ENCODE results near the gene MED20.

MED20 gene

DNA sequence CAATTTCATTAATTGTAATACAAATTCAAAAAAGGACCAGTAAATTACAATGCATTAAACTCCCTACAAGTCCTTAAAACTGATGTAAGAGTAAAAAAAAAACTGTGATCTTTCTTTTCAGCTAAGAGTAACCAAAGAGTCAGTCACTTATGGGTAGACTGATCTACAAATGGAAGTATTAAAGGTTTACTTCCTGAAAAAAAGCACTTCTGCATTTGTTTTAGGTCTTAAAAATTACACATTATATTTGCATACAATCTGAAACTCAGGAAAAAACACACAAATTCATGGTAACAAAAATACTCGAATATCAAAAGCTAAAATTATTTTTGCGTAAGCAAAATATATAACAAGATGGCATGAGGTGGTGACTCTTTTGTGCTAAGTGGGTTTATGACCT lies 49.2 kb downstream of the MED20 start:
- H3K27me3 ChIP-seq (ENCODE audit: insufficient read depth, low read length): no peaks in the 10 kb centered on the region
- no peaks in the 10 kb centered on the region for H3K79me2 ChIP-seq (ENCODE audit: insufficient read depth, low read length)
- no peak overlapping the region for H3K9ac ChIP-seq (ENCODE audit: low read length)
- no peaks in the 10 kb centered on the region for H4K20me1 ChIP-seq (ENCODE audit: insufficient read depth, low read length)
- no peak overlapping the region for H3K4me2 ChIP-seq (ENCODE audit: low read length)
- H2AFZ ChIP-seq (ENCODE audit: low read length): no peak overlapping the region
- peaks cover 8% of the 10 kb centered on the region for H3K4me1 ChIP-seq (ENCODE audit: insufficient read depth, low read length, severe bottlenecking)
- H3K4me3 ChIP-seq (ENCODE audit: low read depth, low read length, poor library complexity, severe bottlenecking): no peak overlapping the region
- H3K36me3 ChIP-seq (ENCODE audit: insufficient read depth, low read length): peaks cover 40% of the 10 kb centered on the region
- H3K9me2 ChIP-seq (ENCODE audit: low read depth, low read length): no peaks in the 10 kb centered on the region
- H3K27ac ChIP-seq (ENCODE audit: low read depth, low read length, poor library complexity, severe bottlenecking): no peak overlapping the region
- no peaks in the 10 kb centered on the region for H3F3A ChIP-seq (ENCODE audit: insufficient read depth, low read length)
- no peaks in the 10 kb centered on the region for H3K9me3 ChIP-seq (ENCODE audit: low read length)
- TF ChIP-seq EZH2 (IDR thresholded peaks at IDR 0.05; ENCODE audit: borderline replicate concordance, low read length): no peak
- TF ChIP-seq, protein P1, sequence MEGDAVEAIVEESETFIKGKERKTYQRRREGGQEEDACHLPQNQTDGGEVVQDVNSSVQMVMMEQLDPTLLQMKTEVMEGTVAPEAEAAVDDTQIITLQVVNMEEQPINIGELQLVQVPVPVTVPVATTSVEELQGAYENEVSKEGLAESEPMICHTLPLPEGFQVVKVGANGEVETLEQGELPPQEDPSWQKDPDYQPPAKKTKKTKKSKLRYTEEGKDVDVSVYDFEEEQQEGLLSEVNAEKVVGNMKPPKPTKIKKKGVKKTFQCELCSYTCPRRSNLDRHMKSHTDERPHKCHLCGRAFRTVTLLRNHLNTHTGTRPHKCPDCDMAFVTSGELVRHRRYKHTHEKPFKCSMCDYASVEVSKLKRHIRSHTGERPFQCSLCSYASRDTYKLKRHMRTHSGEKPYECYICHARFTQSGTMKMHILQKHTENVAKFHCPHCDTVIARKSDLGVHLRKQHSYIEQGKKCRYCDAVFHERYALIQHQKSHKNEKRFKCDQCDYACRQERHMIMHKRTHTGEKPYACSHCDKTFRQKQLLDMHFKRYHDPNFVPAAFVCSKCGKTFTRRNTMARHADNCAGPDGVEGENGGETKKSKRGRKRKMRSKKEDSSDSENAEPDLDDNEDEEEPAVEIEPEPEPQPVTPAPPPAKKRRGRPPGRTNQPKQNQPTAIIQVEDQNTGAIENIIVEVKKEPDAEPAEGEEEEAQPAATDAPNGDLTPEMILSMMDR (IDR thresholded peaks at IDR 0.05; ENCODE audit: low read length): no peak

DNA sequence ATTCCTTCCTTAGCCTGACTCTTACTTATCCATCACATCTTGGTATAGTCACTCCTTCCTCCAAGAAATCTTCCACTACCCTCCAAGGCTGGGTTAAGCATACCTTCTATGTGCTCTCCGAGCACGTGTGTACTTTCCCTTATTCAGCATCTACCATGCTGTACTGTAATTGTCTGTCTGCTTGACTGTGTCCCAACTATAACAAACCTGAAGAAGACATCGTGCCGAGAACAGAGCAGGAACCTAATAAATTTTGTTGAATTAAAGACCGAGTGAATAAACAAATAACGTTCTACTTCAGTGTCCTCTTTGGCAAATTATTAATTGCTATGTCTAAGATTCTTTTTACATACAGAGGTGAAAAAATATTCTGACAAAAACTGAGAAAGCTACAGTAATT lies 61.6 kb downstream of the MED20 start:
- no peaks in the 10 kb centered on the region for H3K79me2 ChIP-seq (ENCODE audit: insufficient read depth, low read length)
- H4K20me1 ChIP-seq (ENCODE audit: insufficient read depth, low read length): no peaks in the 10 kb centered on the region
- no peaks in the 10 kb centered on the region for H3K9me3 ChIP-seq (ENCODE audit: low read length)
- H3K4me2 ChIP-seq (ENCODE audit: low read length): no peak overlapping the region
- no peak overlapping the region for H3K9ac ChIP-seq (ENCODE audit: low read length)
- no peaks in the 10 kb centered on the region for H3K9me2 ChIP-seq (ENCODE audit: low read depth, low read length)
- TF ChIP-seq, protein P1 (IDR thresholded peaks at IDR 0.05; ENCODE audit: low read length): no peak
- no peak for TF ChIP-seq EZH2 (IDR thresholded peaks at IDR 0.05; ENCODE audit: borderline replicate concordance, low read length)
- H3K4me1 ChIP-seq (ENCODE audit: insufficient read depth, low read length, severe bottlenecking): no peaks in the 10 kb centered on the region
- no peak overlapping the region for H3K4me3 ChIP-seq (ENCODE audit: low read depth, low read length, poor library complexity, severe bottlenecking)
- H3K27ac ChIP-seq (ENCODE audit: low read depth, low read length, poor library complexity, severe bottlenecking): no peak overlapping the region
- no peaks in the 10 kb centered on the region for H3F3A ChIP-seq (ENCODE audit: insufficient read depth, low read length)
- no peak overlapping the region for H2AFZ ChIP-seq (ENCODE audit: low read length)
- H3K36me3 ChIP-seq (ENCODE audit: insufficient read depth, low read length): no peaks in the 10 kb centered on the region
- no peaks in the 10 kb centered on the region for H3K27me3 ChIP-seq (ENCODE audit: insufficient read depth, low read length)

DNA sequence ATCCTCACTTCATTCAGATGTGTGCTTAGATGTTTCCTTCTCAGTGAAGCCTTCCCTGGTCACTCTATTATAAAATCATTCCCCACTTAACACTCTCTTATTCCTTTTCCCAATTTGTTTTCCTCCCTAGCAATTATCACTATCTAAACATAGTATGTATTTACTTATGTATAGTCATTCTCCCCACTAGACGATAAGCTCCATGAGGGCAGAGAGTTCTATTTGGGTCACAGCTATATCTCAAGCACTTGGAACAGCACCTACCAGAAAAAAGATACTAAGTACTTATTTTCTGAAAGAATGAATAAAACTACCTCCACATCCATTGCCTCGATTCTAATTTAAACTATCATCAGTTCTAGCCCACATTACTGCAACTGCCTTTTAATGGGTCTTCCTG lies 62.2 kb downstream of the MED20 start:
- H3K9ac ChIP-seq (ENCODE audit: low read length): no peak overlapping the region
- no peak overlapping the region for H3K27ac ChIP-seq (ENCODE audit: low read depth, low read length, poor library complexity, severe bottlenecking)
- H4K20me1 ChIP-seq (ENCODE audit: insufficient read depth, low read length): no peaks in the 10 kb centered on the region
- no peaks in the 10 kb centered on the region for H3K9me3 ChIP-seq (ENCODE audit: low read length)
- H3K79me2 ChIP-seq (ENCODE audit: insufficient read depth, low read length): no peaks in the 10 kb centered on the region
- H3K36me3 ChIP-seq (ENCODE audit: insufficient read depth, low read length): no peaks in the 10 kb centered on the region
- no peaks in the 10 kb centered on the region for H3K27me3 ChIP-seq (ENCODE audit: insufficient read depth, low read length)
- no peak overlapping the region for H2AFZ ChIP-seq (ENCODE audit: low read length)
- no peaks in the 10 kb centered on the region for H3K9me2 ChIP-seq (ENCODE audit: low read depth, low read length)
- TF ChIP-seq, protein P1 (IDR thresholded peaks at IDR 0.05; ENCODE audit: low read length): no peak
- no peak for TF ChIP-seq EZH2 (IDR thresholded peaks at IDR 0.05; ENCODE audit: borderline replicate concordance, low read length)
- H3K4me3 ChIP-seq (ENCODE audit: low read depth, low read length, poor library complexity, severe bottlenecking): no peak overlapping the region
- no peak overlapping the region for H3K4me2 ChIP-seq (ENCODE audit: low read length)
- no peaks in the 10 kb centered on the region for H3F3A ChIP-seq (ENCODE audit: insufficient read depth, low read length)
- no peaks in the 10 kb centered on the region for H3K4me1 ChIP-seq (ENCODE audit: insufficient read depth, low read length, severe bottlenecking)
